Heart left ventricle (tissue), 16 donors: ENCODE measurements around the gene TMEM170B. TPM values are rescaled to one million over a fixed set of nuclear protein-coding genes. Genes with fewer than 3 reads are reported as not detected.

Experiments
- ATAC-seq, 4 donors: fragments of 200-7000 bp; cut with Tn5 transposase; one replicate each; pipeline ENCODE4 v1.9.1; 2020 to 2022; ENCODE audit warnings: moderate library complexity in 4 of 4, mild to moderate bottlenecking in 3 of 4, moderate number of reproducible peaks in 1 of 4
- DNase-seq, 5 donors: peaks; one replicate each; pipeline ENCODE4 v3.0.0-alpha.2; 2020
- H3K27ac ChIP-seq, 12 donors: fragments of 200-600 bp; sonication (generic) in 4 of 12; one replicate each; pipeline versions ENCODE4 v1.5.0 to v1.8.0; 2016 to 2022; ENCODE audit warnings: mild to moderate bottlenecking in 2 of 12
- H3K27me3 ChIP-seq, 9 donors: fragments of 200-600 bp; sonication (generic) in 2 of 9; one replicate each; pipeline versions ENCODE4 v1.5.1 to v1.8.0; 2016 to 2022; ENCODE audit warnings: mild to moderate bottlenecking in 3 of 9
- H3K36me3 ChIP-seq, 9 donors: fragments of 200-600 bp; sonication (generic) in 2 of 9; one replicate each; pipeline versions ENCODE4 v1.5.0 to v1.8.0; 2018 to 2022; ENCODE audit warnings: mild to moderate bottlenecking in 2 of 9
- H3K4me1 ChIP-seq, 12 donors: fragments of 200-600 bp; sonication (generic) in 4 of 12; one replicate each; pipeline versions ENCODE4 v1.5.0 to v1.8.0; 2016 to 2022; ENCODE audit warnings: mild to moderate bottlenecking in 3 of 12
- H3K4me3 ChIP-seq, 12 donors: fragments of 200-600 bp; sonication (generic) in 4 of 12; one replicate each; pipeline versions ENCODE4 v1.5.0 to v1.8.0; 2017 to 2022; ENCODE audit warnings: mild to moderate bottlenecking in 9 of 12, moderate library complexity in 4 of 12
- H3K9me3 ChIP-seq, 12 donors: fragments of 200-600 bp; sonication (generic) in 4 of 12; one replicate each; pipeline versions ENCODE4 v1.5.0 to v1.8.0; 2016 to 2022; ENCODE audit warnings: mild to moderate bottlenecking in 1 of 12
- POLR2A ChIP-seq, 2 donors: fragments of 450-650 bp; IDR thresholded peaks; one replicate each; pipeline ENCODE4 v1.6.1; 2017; ENCODE audit warnings: antibody characterized with exemption in 2 of 2, mild to moderate bottlenecking in 2 of 2, moderate library complexity in 2 of 2
- WGBS, 4 donors: extraction: QIAGEN DNeasy Blood & Tissue Kit in 2 of 4; methylation state at CpG; one replicate each; pipeline versions ENCODE4 v1.1.5 to v1.1.7; 2013 to 2018; 5-methylcytosine and 5-hydroxymethylcytosine counted together
- intact Hi-C, 10 donors: fragments of 100-400 bp; cut with DNase I; formaldehyde crosslinking; loops; one replicate each; pipeline versions ENCODE4 v1.11.1 to v1.14.2; 2022
- polyA plus RNA-seq, 2 donors: library from polyadenylated mRNA; stranded (reverse); fragments of 200-250 nt; gene quantifications; one replicate each; pipeline ENCODE4 v1.2.3, GENCODE V29; 2013
- total RNA-seq, 9 donors: library from RNA; depleted of rRNA in 2 of 9; stranded (reverse); fragments of >200 nt in 2 of 9; fragmentation: NEBNext Ultra II Directional in 3 of 9; extraction: Animal tissue kit (Norgen Biotek cat#: 25700) in 3 of 9; gene quantifications; one replicate each; pipeline versions ENCODE4 v1.1.0 to v1.2.4, GENCODE V29; 2016 to 2023
- TF ChIP-seq, protein P1 (sequence below), 12 donors: fragments of 200-600 bp; sonication (generic) in 4 of 12; IDR thresholded peaks; one replicate each; pipeline versions ENCODE4 v1.5.0 to v1.8.0; 2018 to 2022; ENCODE audit warnings: antibody characterized with exemption in 12 of 12, mild to moderate bottlenecking in 5 of 12
- donor health status: ischemic (EF 13 %, LVEDD 7.1; RV severe dilation, severe dysfunction).
- donor health status: healthy with polysubstance abuse.
- donor health status: DM: no; HTN: yes; CAD: no.
- donor health status: DM: no; HTN: no; CAD: no.
- donor health status: ischemic (EF 25% LVEDD 6.9; RV normal size, moderate dysfunction).
- donor health status: ischemic (EF 25% LVEDD 5.7; RV mildly dilated, moderate dysfunction).
- donor health status: healthy.
- donor health status: DM: yes; HTN: yes; CAD: no.
- donor health status: ischemic (EF 35%, LVEDD 5.7; RV mildly dilated, moderate dysfunction).
- donor health status: nonischemic (EF 11% LVEDD 7.7; RV severe dilation, severe dysfunction).
- donor health status: DM: yes; HTN: yes; CAD: no.
- donor health status: PGD.
- donor health status: ischemic (EF 29% LVEDD 5.4; RV normal size, mild dysfunction).
- donor health status: nonischemic (EF 23%, LVEDD 6.1; RV moderate dilation, normal function).

Gene TMEM170B
- total and polyA plus RNA-seq, 11 donors = 1.0 to 5.9 (median 3.9) TPM

GRCh38 chr6:11626356-11626755 lies 88.8 kb downstream of the TMEM170B start:
- no peak overlapping the region for H3K4me3 ChIP-seq
- no peak for DNase-seq
- TF ChIP-seq, protein P1, sequence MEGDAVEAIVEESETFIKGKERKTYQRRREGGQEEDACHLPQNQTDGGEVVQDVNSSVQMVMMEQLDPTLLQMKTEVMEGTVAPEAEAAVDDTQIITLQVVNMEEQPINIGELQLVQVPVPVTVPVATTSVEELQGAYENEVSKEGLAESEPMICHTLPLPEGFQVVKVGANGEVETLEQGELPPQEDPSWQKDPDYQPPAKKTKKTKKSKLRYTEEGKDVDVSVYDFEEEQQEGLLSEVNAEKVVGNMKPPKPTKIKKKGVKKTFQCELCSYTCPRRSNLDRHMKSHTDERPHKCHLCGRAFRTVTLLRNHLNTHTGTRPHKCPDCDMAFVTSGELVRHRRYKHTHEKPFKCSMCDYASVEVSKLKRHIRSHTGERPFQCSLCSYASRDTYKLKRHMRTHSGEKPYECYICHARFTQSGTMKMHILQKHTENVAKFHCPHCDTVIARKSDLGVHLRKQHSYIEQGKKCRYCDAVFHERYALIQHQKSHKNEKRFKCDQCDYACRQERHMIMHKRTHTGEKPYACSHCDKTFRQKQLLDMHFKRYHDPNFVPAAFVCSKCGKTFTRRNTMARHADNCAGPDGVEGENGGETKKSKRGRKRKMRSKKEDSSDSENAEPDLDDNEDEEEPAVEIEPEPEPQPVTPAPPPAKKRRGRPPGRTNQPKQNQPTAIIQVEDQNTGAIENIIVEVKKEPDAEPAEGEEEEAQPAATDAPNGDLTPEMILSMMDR (IDR thresholded peaks at IDR 0.05) = no peak
- no peak for TF ChIP-seq POLR2A (IDR thresholded peaks at IDR 0.05)
- intact Hi-C loops = no loop called here
- no peak for ATAC-seq
- H3K4me1 ChIP-seq = no peaks in the 10 kb centered on the region
- no peaks in the 10 kb centered on the region for H3K9me3 ChIP-seq
- WGBS, 4 donors = 91 to 96% (median 94%) methylated on average over 8 of the region's 8 CpGs
- no peaks in the 10 kb centered on the region for H3K36me3 ChIP-seq
- no peak overlapping the region for H3K27ac ChIP-seq
- H3K27me3 ChIP-seq = no peaks in the 10 kb centered on the region

GRCh38 chr6:11628562-11628961 lies 91.0 kb downstream of the TMEM170B start:
- no peaks in the 10 kb centered on the region for H3K9me3 ChIP-seq
- no peak overlapping the region for H3K27ac ChIP-seq
- H3K27me3 ChIP-seq = no peaks in the 10 kb centered on the region
- no peaks in the 10 kb centered on the region for H3K36me3 ChIP-seq
- intact Hi-C loops = no loop called here
- ATAC-seq (no peak), DNase-seq (no peak)
- no peak overlapping the region for H3K4me3 ChIP-seq
- no peaks in the 10 kb centered on the region for H3K4me1 ChIP-seq
- TF ChIP-seq POLR2A (IDR thresholded peaks at IDR 0.05) = no peak
- TF ChIP-seq, protein P1 (IDR thresholded peaks at IDR 0.05) = no peak

GRCh38 chr6:11631008-11631407 lies 93.5 kb downstream of the TMEM170B start:
- Histone ChIP-seq H3K4me1 (no peaks in the 10 kb centered on the region), H3K27ac (no peak overlapping the region), H3K36me3 (no peaks in the 10 kb centered on the region), H3K9me3 (no peaks in the 10 kb centered on the region), H3K27me3 (no peaks in the 10 kb centered on the region), H3K4me3 (no peak overlapping the region)
- DNase-seq (no peak), ATAC-seq (no peak)
- TF ChIP-seq, protein P1 (IDR thresholded peaks at IDR 0.05) = no peak
- no peak for TF ChIP-seq POLR2A (IDR thresholded peaks at IDR 0.05)
- WGBS, 4 donors = 69 to 85% (median 77%) methylated on average over 7 of the region's 7 CpGs
- intact Hi-C loops = no loop called here

DNA sequence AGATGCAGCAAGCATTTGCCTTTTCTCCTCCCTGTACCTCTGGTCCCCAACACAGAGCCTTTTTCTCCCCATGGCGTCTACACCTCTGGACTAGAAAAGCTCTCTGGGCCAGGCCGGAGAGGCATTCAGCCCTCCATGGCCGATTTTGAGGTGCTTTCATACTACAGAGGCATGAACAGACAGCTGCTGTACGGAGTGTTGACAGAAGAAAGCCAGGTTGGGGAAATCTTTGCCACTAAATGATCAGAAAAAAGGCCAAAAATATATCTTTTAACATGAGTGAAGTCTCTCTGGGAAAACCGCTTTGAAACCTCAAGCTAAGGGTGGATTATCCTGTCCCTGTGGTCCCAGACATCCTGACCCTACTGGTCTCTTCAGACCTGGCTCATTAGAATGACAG lies 94.0 kb downstream of the TMEM170B start:
- ATAC-seq (no peak), DNase-seq (no peak)
- Histone ChIP-seq H3K36me3 (no peaks in the 10 kb centered on the region), H3K9me3 (no peaks in the 10 kb centered on the region), H3K27me3 (no peaks in the 10 kb centered on the region), H3K4me3 (no peak overlapping the region), H3K4me1 (no peaks in the 10 kb centered on the region), H3K27ac (no peak overlapping the region)
- intact Hi-C loops = no loop called here
- TF ChIP-seq POLR2A (IDR thresholded peaks at IDR 0.05) = no peak
- TF ChIP-seq, protein P1 (IDR thresholded peaks at IDR 0.05) = no peak
- 75 to 87% (median 82%) methylated on average over 5 of the region's 5 CpGs for WGBS, 4 donors
